GM21619 (cell line): Measurements from ENCODE around the gene C16orf89.
"Not testable (repeated sequence)": the region's sequence is repeated elsewhere in the genome, so short reads cannot be mapped to it uniquely, and the experiment has no call there.

ENCODE experiments used
- ATAC-seq: cut with Tn5 transposase; IDR thresholded peaks from one replicate; pipeline ENCODE4 v1.9.1; 2021; ENCODE audit not compliant: unreplicated experiment

The C16orf89 gene

DNA sequence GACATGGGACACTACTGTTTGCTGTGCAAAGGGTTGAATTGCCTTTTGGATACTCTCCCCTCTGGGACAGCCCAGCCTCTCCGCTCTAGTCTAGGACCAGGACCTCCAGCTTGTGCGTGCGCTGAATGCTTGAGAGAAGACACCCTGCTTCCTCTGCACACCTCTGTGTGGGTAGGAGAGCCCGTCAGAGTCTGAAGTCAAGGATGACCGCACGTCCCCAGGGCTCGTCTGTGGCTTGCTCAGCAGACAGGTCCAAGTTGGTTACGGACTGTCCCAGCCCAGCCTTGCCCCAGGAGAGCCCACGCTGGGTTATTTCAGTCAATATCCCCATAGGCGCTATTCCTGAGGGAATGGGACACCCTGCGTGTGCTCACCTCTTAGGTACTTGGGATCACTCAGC, 3.7 kb downstream of the C16orf89 start:
- no peak for ATAC-seq

DNA sequence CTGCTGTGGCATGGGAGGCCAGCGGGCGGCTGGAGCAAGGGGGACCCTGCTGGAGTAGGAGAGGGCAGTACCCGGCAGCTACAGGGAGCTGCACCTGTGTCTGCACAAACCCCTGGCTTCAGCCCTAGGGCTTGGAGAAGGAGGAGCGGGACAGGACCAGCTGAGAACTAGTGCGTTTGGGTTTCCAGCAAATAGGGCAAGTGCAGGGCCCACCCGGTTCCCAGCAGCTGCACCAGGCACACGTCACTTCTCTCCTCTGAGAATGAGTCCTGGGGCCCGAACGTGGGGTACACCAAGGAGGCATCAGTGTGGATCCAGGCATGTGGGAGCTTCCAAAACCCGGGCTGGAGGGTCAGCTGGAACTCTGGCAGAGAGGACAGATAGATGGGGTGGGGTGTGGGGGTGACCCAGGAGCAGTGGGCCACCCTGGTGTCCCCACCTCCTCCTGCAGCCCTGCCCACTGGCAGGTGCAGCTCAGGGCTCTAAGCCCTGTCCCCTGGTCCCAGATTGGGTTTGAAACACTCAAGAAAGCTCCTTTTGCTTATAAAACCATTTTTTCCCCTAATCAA, 5.6 kb downstream of the C16orf89 start:
- ATAC-seq = no peak

DNA sequence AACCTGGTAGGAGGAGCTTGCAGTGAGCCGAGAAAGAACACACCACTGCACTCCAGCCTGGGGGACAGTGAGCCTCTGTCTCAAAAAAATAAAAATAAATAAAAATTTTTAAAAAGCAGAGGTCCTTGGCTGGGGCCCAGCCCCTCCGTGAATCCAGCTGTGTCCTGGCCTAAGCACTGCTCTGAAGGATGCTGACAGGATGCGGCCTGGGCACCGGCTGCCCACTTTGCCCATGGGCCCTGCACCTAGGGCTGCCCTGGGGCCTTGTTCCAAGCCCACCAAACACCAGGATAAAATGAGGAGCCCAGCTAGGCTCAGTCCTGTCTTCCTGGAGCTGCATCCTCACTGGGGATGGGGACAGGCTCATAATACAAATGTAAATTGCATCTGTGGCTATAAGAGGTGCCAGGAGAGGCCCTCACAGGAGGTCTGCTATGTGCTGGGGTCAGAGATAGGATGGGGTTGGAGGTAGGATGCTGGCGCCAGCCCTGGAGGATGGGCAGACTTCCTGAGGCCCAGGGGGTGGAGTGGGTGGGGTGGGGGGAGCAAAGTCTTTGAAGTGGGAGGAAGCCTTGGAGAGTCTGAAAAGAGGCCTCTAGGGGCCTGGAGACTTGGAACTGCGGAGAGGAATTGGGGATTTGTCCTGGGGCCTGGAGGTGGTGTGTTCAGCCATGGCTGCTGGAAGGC, 6.2 kb downstream of the C16orf89 start:
- ATAC-seq = no peak

DNA sequence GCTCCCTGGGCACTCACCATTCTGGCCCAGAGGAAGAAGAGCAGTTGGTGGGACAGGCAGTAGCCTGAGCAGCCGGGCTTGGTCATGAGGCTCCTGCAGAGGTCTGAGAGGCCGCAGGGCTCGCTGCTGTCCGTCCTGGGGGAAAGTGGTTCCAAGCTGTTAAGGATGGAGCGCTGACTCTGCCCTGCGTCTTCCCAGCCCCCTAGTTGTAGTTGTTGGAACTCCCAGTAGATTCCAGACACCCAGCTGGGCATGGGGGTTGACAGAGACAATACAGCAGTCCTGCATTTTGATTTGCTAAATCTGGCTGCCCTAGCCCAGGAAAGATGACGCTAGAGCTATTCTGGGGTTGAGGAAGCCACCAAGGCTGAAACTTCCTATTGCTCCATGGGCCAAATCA, 7.3 kb downstream of the C16orf89 start:
- no peak for ATAC-seq

DNA sequence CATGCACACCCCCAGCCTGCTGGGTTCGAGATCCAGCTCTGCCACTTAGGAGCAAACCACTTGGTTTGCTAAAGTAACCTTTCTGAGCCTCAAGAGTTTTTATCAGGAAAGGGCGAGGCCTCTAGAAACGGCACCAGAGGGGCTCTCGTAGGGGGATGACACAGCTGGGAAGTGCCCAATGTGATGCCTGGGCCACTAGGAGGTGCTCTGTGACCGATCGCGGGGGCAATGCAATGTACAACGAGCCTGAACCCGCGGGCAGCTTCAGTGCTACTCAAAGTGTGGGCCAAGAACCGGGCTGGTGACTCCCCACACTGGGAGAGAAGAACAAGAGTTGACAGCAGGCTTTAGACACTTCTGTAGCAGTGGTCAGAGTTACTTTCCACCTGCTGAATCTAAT, 9.4 kb downstream of the C16orf89 start:
- no peak for ATAC-seq

DNA sequence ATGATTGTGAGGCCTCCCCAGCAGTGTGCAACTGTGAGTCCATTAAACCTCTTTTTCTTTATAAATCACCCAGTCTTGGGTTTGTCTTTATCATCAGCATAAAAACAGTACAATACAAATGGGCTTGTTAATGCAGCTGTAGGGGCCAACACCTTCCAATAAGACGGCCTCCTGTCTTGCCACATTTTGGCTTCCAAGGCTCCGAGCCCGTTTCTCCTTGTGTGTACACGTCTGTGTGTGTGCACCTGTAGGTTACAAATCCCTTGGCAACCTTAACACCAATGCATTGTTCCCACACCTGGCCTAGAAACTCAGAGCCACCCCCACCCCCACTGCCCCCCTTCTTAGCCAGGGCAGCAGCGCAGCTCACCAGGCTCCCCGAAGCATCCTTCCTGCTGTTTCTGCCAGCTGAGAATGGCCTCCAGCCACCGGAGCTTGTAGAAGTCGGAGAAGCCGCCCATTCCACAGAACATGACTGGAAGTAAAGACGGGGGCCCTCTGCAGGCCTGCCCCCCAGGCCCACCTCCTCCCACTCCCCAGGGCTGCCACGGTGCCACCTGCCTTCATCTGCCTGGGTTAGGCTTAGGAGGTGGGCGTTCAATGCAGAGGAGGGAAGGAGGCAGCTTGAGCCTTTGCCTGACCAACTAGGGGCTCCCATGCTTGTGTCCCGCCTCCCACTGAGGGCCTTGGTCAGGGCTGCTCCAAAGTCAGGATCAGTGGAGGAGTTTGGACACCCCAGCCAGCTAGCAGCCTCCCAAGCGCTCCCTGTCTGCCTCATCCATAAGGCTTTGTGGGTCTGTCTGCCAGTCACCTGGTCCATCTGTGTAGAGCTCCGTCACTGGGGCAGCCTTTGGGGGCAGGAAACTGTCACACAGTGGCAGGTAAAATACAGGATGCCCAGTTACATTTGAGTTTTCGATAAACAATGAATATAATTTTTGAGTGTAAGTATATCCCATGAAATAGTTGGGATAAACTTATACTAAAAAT, 10.6 kb downstream of the C16orf89 start:
- no peak for ATAC-seq

DNA sequence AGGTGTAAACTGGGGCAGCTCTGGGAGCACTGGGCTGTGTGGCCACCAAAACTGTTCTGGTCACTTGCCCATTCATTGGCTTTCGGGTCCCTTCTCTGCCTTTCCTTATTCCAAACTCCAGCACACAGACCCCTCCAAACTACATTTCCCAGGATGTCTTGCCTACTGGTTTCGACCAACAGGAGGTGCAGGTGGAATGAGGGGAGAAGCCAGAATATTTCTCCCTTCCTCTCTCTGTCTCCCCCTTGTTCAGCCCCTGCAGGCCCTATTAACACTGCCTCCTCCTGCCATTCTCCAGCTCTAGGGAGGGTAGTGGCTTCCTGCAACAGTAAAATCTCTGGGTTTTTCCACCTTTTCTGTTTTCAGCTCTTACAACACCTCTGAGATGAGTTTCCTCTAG, 18.8 kb downstream of the C16orf89 start:
- ATAC-seq = no peak

DNA sequence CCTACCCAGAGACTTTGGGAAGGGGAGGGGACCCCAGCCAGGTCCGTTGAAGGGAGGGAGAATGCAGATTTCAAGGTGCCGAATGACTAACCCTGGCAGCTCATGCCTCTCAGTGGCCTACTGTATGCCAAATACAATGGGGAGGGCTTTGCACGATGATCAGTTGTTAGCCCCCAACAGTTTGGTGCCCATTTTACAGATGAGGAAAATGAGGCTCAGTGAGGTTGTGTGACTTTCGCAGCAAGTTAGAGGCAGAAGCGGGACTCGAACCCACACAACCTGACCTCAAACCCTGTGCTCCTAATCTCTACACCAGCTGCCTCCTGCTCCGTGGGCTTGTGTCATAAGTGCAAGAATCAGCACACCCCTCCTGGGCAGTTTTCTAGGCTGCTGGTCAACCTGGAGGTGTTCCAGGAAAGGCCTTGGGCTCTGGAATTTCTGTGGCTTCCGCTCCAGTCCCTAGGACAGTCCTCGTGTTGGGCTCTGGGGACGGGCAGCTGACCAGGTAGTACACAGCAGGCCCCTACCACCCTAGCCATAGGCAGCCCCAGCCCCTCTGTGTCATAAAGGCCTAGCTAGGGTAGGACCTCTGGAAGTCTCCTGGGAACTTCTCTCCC, 20.1 kb downstream of the C16orf89 start:
- no peak for ATAC-seq

DNA sequence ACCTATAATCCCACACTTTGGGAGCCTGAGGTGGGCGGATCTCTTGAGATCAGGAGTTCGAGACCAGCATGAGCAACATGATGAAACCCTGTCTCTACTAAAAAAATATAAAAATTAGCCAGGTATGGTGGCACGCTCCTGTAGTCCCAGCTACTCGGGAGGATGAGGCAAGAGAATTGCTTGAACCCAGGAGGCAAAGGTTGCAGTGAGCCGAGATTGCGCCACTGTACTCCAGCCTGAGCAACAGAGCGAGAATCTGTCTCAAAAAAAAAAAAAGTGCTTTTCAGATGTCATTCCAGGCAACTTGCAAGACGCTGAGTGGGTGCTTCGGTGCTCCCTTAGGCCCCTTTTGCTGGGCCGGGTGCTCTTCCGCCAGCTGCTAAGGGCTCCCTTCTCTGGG, 21.2 kb downstream of the C16orf89 start:
- ATAC-seq = not testable (repeated sequence)

DNA sequence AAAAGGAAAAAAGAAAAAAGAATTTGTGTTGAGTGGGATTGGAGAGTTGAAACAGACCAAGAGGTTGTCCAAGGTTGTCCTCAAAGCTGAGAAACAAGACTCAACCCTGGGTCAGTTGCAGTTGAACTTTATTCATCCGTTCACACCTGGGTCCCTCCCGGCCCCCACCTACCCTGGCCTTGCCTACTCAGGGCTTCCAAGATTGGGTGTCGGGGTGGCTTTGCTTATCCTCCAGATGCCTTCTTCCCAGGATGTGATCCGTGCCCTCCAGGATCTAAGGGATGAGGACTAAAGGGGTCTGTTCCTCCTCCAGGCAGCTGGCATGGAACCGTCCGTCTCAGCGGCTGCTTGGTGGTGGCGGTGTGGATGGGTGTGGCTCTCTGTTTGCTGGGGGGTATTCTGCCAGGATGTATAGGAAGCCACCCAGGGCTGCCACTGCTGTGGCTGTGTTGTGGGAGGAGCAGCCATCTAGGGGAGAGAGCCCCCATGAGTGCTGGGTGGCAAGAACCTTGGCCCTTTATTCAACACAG, 21.7 kb downstream of the C16orf89 start:
- no peak for ATAC-seq

DNA sequence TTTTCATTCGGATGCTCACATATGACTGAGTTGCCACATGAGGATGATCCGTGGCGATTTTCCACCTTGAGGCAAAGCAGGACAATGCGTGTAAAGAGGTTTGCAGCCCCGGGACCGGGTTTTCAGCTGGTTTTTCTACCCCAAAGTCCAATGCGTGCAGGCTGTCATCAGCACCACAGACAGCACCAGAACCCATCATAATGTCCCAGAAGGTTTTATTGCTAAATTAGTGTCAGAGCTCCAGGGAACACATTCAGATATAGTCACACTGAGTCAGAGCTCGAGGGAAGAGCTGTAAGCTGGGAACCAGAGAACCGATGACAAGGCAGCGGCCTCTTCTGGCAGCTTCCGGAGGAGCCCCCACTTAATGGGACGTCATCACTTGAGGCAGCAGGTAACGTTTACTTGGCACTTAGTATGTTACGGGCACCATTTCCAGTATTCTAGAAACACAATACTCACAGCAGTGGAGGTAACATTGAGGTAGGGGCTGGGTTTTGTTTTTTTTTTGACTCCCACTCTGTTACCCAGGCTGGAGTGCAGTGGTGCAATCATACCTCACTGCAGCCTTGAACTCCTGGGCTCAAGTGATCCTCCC, 23.1 kb downstream of the C16orf89 start:
- no peak for ATAC-seq

DNA sequence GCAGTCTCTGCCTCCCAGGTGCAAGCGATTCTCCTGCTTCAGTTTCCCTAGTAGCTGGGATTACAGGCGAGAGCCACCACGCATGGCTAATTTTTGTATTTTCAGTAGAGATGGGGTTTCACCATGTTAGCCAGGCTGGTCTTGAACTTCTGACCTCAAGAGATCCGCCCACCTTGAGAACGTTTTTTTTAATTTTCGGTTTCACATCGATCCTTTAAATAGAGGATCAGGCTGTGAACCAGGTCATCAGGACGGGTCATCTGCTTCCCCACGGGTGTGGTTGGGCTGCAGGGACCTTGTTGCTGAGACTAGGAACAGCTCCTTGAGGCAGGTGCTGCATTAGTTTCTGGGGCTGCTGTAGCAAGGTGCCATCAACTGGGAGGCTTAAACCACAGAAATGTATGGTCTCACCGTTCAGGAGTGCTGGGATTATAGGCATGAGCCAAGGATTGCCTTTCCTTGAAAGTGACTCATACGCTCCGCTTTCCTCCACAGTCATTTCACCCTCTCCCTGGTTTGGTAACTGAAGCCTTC, 24.1 kb downstream of the C16orf89 start:
- ATAC-seq = peak; percentile 80

DNA sequence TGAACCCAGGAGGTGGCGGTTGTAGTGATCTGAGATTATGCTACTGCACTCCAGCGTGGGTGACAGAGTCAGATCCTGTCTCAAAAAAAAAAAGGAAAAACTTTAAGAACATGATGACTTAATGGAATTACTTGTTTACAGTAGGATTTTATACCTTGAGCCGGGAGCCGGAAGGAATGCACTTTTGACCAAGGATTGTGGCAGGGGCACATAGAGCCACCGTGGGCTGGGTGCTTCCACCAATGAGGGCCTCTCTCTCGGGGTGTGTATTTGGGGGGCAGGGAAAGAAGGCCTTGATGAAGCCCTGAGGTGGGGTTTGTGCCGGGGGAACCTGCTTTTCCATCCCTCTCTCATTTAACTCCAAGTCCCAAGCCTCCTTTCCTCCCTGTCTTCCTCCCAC, 25.3 kb downstream of the C16orf89 start:
- no peak for ATAC-seq

DNA sequence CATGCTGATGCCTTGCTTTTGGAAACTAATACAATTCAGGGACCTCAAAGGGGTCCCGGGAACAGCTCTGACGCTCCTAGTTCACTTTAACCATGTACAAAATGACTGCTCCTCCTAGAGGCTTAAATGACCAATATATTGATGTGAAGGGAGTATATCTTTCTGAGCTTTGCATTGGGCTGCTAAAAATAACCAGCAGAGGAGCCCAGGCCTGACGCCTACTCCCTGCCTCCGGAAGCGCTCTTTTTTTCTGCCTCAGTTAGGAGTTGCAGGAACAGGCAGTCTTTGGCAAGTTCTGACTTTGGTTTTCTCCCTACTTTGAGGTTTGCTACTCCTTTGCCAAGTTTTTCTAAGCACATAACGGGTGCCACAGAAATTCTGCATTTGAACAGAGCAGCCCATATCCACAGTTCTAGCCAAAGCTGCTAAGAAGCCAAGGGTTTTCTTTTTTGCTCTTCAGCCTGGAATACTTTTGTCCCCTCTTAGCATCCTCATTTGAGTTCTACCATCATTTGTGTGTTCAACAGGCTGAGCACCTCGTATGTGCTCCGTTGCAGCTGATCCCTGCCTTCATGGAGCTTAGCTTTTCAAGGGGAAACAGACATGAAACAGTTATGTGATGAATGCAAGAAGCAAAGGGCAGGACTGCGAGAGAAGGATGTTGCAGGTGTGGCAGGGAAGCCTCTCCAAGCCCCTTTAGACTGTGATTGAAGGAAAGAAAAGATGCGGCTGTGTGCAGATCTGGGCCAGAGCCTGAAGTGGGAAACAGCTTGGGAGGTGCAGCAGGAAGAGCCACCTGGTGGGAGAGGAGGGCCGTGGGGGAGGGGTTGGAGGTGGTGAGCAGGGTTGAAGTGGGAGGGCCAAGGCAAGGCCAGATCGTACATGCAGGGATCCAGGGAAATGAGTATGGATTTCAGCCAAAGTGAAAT, 29.3 kb downstream of the C16orf89 start:
- no peak for ATAC-seq

DNA sequence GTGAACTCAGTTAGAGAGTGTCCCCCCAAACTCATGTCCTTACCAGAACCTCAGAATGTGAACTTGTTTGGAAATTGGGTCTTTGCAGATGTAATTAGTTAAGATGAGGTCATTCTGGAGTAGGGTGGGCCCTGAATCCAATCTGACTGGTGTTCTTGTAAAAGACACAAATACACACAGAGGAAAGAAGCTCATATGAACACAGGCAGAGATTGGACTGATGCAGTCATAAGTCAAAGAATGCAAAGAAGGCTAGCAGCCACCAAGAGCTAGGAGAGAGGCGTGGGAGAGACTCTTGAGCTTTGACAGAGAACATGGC, 29.9 kb downstream of the C16orf89 start:
- no peak for ATAC-seq

DNA sequence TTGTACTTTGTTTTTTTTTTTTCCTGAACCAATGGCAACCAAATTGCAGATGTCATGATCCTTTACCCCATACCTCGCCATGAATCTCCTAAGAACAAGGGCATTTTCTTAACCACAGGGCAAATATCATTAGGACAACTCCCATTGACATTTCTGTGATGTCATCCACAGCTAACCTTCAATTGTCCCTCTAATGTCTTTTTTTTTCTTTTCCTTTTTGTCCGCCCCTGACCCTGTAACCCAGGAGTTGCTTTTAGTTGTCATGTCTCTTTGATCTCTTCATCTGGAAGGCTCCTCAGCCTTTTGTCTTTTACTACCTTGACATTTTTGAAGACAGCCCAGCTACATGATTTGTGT, 31.6 kb downstream of the C16orf89 start:
- no peak for ATAC-seq

DNA sequence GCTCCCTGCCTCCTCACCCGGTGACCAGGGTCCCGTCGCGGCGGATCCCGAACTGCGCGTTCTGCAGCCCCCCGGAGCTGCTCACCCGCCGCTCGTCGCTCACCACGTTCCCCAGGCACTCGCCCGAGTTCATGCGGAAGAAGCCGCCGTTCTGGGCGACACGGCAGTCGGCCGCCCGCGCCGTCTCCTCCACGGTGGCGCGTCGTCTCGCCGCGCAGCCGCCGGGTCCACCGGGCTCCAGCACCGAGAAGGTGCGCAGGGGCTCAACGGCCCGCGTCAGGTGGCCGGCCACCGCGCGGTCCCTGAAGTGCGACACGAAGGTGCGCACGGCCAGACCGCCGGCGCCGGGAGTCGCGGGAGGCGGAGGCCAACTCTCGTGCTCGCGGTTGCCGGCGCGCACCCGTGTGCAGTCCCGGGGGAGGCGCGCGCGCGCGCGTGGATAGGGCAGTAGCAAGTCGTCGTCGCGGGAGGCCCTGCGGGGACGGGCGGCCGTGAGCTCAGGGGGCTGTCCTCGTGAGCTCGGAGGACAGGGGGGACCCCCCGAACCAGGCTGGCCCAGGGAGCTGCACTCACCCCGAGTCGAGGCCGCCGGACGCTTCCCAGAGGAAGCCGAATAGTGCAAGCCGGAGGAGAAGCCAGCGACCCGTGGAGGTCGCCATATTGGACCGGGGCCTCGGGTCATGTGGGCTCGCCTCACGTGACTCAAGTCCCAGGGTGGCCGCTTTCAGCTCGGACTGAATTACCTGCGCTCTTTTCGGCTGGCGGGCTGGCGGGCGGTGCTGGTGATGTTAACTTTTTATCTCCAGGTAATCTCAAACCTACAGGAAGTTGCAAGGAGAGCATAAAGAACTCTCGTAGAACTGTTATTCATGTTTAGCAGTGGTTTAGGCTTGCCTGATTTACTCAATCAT, 32.2 kb downstream of the C16orf89 start, which contains the start of gene NAGPA:
TSS of gene NAGPA (minus strand) at position 680 of the 911 bp plus-strand sequence. CDS start at position 659, 21 bp downstream.
- peak; percentile 93 for ATAC-seq

DNA sequence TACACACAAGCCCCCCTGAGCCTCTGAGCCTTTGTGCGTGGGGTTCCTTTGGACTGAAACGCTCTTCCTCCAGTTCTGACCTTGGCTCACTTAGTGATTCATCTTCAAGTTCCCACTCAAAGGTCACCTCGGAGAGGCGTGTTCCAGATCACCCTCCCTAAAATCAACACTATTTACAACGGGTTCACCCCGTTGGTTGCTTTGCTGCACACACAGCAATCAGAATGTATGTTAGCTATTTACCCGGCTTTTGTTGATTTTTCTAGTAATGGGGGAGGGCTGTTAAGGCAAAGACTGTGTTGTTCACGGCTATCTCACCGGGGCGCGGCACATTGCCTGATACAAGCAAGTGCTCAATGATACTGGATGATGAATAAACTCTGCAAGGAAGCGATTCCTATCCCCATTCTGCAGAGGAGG, 33.0 kb downstream of the C16orf89 start:
- ATAC-seq = no peak
